Endothelial cell of umbilical vein (primary cell): ENCODE data around the gene HLA-B.

ENCODE experiments used
- CTCF ChIP-seq, 2 donors: IDR thresholded peaks; 1 replicate in 1 of 2; 2 replicates in 1 of 2; pipeline ENCODE4 v1.5.1; 2011; ENCODE audit warnings: low read length in 2 of 2, mild to moderate bottlenecking in 2 of 2, moderate library complexity in 2 of 2, control low read depth in 1 of 2, inconsistent platforms in 1 of 2, low read depth in 1 of 2; ENCODE audit not compliant: insufficient read depth in 1 of 2; ENCODE audit errors: extremely low read depth in 1 of 2
- POLR2A ChIP-seq: IDR thresholded peaks from 2 replicates; pipeline ENCODE4 v1.6.1; 2012; ENCODE audit warnings: low read depth, mild to moderate bottlenecking, control low read depth, low read length

DNA sequence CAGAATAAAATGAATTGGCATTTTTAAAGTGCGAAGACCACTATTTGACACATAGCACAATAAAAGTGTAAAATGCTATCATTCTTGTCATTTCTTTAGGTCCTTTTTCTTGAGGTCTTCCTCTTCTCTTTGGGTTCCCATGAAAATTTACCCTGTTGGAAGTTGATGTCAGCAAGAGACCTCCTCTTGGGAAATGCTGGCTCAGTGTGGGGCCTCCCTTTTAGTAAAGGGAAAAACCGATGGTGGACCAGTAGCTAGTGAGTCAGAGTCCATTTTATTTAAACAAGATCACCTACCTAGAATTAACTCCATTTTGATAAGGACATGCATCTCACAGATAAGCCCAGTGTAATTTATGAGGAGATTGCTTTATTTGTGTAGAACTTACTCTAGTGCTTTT lies 47.3 kb downstream of the HLA-B start:
- TF ChIP-seq POLR2A (no peak), CTCF (IDR thresholded peaks at IDR 0.05; ENCODE audit: extremely low read depth in 1 of 2, insufficient read depth in 1 of 2, low read depth in 1 of 2, low read length in 2 of 2) (no peak)
